ENCODE results near the gene POLR3K.

DNA sequence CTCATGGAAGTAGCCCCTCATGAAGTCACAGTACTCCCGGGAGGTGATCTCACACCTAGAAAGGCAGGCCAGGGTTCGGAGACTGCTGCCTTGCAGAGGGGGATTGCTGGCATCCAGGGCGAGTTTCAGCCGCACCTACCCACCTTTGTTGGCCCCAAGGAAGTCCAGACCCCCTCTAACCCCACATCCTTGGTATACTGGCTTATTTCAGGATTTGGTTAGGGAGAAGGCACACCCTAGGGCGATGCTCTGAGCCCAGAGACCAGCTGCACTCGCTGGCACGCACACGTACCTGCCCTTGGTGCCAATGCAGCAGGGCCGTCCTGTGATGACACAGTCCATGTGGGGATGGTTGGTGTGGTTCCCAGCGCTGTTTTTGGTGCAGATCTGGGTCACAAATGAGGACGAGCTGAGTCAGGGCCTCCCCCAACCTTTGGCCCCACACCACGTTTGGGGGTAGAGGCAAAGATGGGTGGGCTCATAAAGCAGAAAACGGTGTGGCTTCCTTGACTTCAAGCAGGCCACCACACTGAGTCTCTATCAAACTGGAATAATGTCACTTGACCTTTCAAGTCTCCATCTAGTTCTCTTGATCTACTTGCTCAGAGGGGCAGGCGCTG, 6.1 kb upstream of the POLR3K start:
- TF ChIP-seq, protein P1, sequence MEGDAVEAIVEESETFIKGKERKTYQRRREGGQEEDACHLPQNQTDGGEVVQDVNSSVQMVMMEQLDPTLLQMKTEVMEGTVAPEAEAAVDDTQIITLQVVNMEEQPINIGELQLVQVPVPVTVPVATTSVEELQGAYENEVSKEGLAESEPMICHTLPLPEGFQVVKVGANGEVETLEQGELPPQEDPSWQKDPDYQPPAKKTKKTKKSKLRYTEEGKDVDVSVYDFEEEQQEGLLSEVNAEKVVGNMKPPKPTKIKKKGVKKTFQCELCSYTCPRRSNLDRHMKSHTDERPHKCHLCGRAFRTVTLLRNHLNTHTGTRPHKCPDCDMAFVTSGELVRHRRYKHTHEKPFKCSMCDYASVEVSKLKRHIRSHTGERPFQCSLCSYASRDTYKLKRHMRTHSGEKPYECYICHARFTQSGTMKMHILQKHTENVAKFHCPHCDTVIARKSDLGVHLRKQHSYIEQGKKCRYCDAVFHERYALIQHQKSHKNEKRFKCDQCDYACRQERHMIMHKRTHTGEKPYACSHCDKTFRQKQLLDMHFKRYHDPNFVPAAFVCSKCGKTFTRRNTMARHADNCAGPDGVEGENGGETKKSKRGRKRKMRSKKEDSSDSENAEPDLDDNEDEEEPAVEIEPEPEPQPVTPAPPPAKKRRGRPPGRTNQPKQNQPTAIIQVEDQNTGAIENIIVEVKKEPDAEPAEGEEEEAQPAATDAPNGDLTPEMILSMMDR (IDR thresholded peaks at IDR 0.05; ENCODE audit: extremely low read depth in 1 of 2, insufficient read depth in 1 of 2, low read depth in 1 of 2, low read length in 2 of 2): no peak
- TF ChIP-seq JUN (IDR thresholded peaks at IDR 0.05; ENCODE audit: borderline replicate concordance, insufficient read depth, insufficient read length, low read depth): no peak
- TF ChIP-seq POLR2A (IDR thresholded peaks at IDR 0.05; ENCODE audit: low read depth, low read length): no peak
- TF ChIP-seq, protein P2, sequence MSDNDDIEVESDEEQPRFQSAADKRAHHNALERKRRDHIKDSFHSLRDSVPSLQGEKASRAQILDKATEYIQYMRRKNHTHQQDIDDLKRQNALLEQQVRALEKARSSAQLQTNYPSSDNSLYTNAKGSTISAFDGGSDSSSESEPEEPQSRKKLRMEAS (IDR thresholded peaks at IDR 0.05; ENCODE audit: insufficient read depth, insufficient read length): no peak

Data from endothelial cell of umbilical vein (primary cell).